SK-N-SH treated with all-trans-retinoic acid at 6 μM for 48 hours (cell line): ENCODE measurements around the gene SEMA5A.

Experiments
- ATAC-seq: fragments of 200-7000 bp; cut with Tn5 transposase; 3 replicates; pipeline ENCODE4 v1.9.1; 2020; ENCODE audit warnings: mild to moderate bottlenecking, moderate library complexity
- ARNTL ChIP-seq: fragments of 450-650 bp; formaldehyde crosslinking; IDR thresholded peaks from 2 replicates; pipeline ENCODE4 v1.5.0; 2020; ENCODE audit warnings: low read depth, mild to moderate bottlenecking, moderate library complexity, borderline replicate concordance
- CSDC2 ChIP-seq: fragments of 250-450 bp; sonication (Bioruptor Pico); IDR thresholded peaks from 2 replicates; pipeline ENCODE4 v1.5.0; 2020; ENCODE audit warnings: mild to moderate bottlenecking, moderate library complexity
- ESRRG ChIP-seq: fragments of 250-450 bp; sonication (Bioruptor Pico); IDR thresholded peaks from 2 replicates; pipeline ENCODE4 v1.6.1; 2021; ENCODE audit warnings: mild to moderate bottlenecking
- GLIS3 ChIP-seq: fragments of 250-450 bp; sonication (Bioruptor Pico); IDR thresholded peaks from 2 replicates; pipeline ENCODE4 v1.5.0; 2020; ENCODE audit warnings: mild to moderate bottlenecking, moderate library complexity
- ISL1 ChIP-seq: fragments of 250-450 bp; sonication (Bioruptor Pico); IDR thresholded peaks from 2 replicates; pipeline ENCODE4 v2.1.2; 2022; ENCODE audit warnings: mild to moderate bottlenecking, moderate library complexity
- OSR1 ChIP-seq: fragments of 250-450 bp; sonication (Bioruptor Pico); IDR thresholded peaks from 2 replicates; pipeline ENCODE4 v1.8.0; 2022; ENCODE audit warnings: moderate library complexity, mild to moderate bottlenecking, inconsistent platforms
- PPARA ChIP-seq: fragments of 250-450 bp; sonication (Bioruptor Pico); IDR thresholded peaks from 2 replicates; pipeline ENCODE4 v1.5.0; 2020; ENCODE audit warnings: mild to moderate bottlenecking, borderline replicate concordance
- SNAI2 ChIP-seq: fragments of 250-450 bp; sonication (Bioruptor Pico); IDR thresholded peaks from 2 replicates; pipeline ENCODE4 v1.5.0; 2020; ENCODE audit warnings: mild to moderate bottlenecking, moderate library complexity
- TCF4 ChIP-seq: fragments of 250-450 bp; sonication (Bioruptor Pico); IDR thresholded peaks from 2 replicates; pipeline ENCODE4 v1.8.0; 2021; ENCODE audit warnings: mild to moderate bottlenecking, moderate library complexity, borderline replicate concordance
- TOX ChIP-seq: fragments of 250-450 bp; sonication (Bioruptor Pico); IDR thresholded peaks from 2 replicates; pipeline ENCODE4 v1.8.0; 2021; ENCODE audit warnings: mild to moderate bottlenecking, moderate library complexity, borderline replicate concordance
- ZC3H10 ChIP-seq: fragments of 250-450 bp; sonication (Bioruptor Pico); IDR thresholded peaks from 2 replicates; pipeline ENCODE4 v1.5.1; 2021; ENCODE audit warnings: mild to moderate bottlenecking, moderate library complexity
- ZFP3 ChIP-seq: fragments of 250-450 bp; sonication (Bioruptor Pico); IDR thresholded peaks from 2 replicates; pipeline ENCODE4 v1.5.0; 2020; ENCODE audit warnings: mild to moderate bottlenecking, moderate library complexity
- ZFP30 ChIP-seq: fragments of 450-650 bp; formaldehyde crosslinking; IDR thresholded peaks from 2 replicates; pipeline ENCODE4 v1.5.0; 2022; ENCODE audit warnings: mild to moderate bottlenecking, moderate library complexity
- ZNF565 ChIP-seq: fragments of 450-650 bp; formaldehyde crosslinking; conservative IDR thresholded peaks from 2 replicates; pipeline ENCODE4 v1.5.0; 2020; ENCODE audit warnings: low read depth, mild to moderate bottlenecking, moderate library complexity
- ZNF8 ChIP-seq: fragments of 450-650 bp; formaldehyde crosslinking; IDR thresholded peaks from 2 replicates; pipeline ENCODE4 v1.5.0; 2020; ENCODE audit warnings: mild to moderate bottlenecking, moderate library complexity
- TF ChIP-seq, protein P1 (sequence below): fragments of 250-450 bp; sonication (Bioruptor Pico); IDR thresholded peaks from 2 replicates; pipeline ENCODE4 v1.5.0; 2020; ENCODE audit warnings: mild to moderate bottlenecking, moderate library complexity
- TF ChIP-seq, protein P2 (sequence below): fragments of 250-450 bp; sonication (Bioruptor Pico); IDR thresholded peaks from 2 replicates; pipeline ENCODE4 v1.8.0; 2020; ENCODE audit warnings: mild to moderate bottlenecking, moderate library complexity, borderline replicate concordance
- TF ChIP-seq, protein P3 (sequence below): fragments of 250-450 bp; sonication (Bioruptor Pico); IDR thresholded peaks from 2 replicates; pipeline ENCODE4 v1.8.0; 2021; ENCODE audit warnings: low read depth, mild to moderate bottlenecking, moderate library complexity, borderline replicate concordance
- TF ChIP-seq, protein P4 (sequence below): fragments of 250-450 bp; sonication (Bioruptor Pico); IDR thresholded peaks from 2 replicates; pipeline ENCODE4 v1.5.1; 2020; ENCODE audit warnings: low read depth, mild to moderate bottlenecking, moderate library complexity

Gene SEMA5A

DNA sequence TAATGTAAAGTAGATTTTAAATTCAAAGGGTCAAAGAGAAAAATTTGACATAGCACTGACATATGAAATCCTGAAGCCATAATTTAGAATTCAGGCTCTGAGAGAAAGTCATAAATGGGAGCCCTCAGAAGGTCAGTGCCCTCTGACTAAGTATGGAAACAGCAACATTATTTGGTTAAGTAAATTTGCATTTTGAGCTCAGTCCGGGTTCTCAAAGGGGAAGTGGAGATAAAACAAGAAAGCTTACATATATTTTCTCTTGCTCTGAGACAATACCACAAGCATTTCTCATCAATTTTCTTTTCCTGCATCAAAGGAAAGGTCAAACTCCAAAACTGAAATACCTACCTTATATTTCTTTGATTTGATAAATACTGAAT lies 348.0 kb downstream of the SEMA5A start:
- ATAC-seq, result no peak
- TF ChIP-seq OSR1, result no peak
- no peak for TF ChIP-seq ESRRG (CRISPR knock-in tag)

DNA sequence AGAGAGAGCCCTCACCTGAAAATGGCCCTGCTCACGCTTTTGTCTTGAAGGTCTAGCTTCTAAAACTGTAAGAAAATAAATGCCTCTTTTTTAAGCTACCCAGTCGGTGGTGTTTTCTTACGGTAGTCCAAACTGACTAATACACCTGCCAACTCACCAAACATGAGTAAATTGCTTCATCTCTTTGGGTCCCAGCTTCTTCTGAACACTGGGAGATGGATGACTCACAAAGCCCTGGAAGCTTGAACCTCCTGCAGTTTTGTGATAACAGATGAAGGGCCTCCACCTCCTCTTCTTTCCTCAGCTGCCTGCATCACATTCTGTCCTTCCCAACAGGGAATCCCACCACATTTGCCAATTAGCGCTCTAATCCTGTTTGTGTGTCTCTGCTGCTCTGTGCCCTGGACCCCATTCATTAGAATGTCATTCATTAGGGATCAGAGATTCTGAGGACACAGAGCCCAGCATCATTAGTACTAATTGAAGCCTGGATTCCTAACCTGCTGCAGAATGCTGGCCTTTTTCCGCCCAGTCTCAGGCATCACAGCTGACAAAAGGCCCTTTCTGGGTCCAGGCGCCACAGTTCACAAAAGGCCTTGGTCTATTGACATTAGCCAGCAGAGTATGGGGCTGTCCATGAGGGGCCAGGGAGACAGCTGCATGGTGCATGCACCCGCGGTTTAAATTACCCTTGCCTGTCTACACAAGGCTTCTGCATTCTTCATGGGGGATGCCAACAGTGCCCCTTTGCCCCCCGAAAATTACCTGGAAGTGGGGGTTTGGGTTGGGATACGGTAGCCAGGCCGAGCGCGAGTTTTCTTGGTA lies 349.3 kb downstream of the SEMA5A start:
- no peak for ATAC-seq
- TF ChIP-seq, protein P1, sequence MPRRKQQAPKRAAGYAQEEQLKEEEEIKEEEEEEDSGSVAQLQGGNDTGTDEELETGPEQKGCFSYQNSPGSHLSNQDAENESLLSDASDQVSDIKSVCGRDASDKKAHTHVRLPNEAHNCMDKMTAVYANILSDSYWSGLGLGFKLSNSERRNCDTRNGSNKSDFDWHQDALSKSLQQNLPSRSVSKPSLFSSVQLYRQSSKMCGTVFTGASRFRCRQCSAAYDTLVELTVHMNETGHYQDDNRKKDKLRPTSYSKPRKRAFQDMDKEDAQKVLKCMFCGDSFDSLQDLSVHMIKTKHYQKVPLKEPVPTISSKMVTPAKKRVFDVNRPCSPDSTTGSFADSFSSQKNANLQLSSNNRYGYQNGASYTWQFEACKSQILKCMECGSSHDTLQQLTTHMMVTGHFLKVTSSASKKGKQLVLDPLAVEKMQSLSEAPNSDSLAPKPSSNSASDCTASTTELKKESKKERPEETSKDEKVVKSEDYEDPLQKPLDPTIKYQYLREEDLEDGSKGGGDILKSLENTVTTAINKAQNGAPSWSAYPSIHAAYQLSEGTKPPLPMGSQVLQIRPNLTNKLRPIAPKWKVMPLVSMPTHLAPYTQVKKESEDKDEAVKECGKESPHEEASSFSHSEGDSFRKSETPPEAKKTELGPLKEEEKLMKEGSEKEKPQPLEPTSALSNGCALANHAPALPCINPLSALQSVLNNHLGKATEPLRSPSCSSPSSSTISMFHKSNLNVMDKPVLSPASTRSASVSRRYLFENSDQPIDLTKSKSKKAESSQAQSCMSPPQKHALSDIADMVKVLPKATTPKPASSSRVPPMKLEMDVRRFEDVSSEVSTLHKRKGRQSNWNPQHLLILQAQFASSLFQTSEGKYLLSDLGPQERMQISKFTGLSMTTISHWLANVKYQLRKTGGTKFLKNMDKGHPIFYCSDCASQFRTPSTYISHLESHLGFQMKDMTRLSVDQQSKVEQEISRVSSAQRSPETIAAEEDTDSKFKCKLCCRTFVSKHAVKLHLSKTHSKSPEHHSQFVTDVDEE (CRISPR knock-in tag), result no peak
- TF ChIP-seq ZNF8 (CRISPR knock-in tag) (no peak), PPARA (CRISPR knock-in tag) (no peak), ARNTL (no peak), ZC3H10 (CRISPR knock-in tag) (no peak), ZFP3 (CRISPR knock-in tag) (no peak), ISL1 (CRISPR knock-in tag) (no peak), GLIS3 (CRISPR knock-in tag) (no peak), ESRRG (CRISPR knock-in tag) (no peak)
- TF ChIP-seq, protein P2, sequence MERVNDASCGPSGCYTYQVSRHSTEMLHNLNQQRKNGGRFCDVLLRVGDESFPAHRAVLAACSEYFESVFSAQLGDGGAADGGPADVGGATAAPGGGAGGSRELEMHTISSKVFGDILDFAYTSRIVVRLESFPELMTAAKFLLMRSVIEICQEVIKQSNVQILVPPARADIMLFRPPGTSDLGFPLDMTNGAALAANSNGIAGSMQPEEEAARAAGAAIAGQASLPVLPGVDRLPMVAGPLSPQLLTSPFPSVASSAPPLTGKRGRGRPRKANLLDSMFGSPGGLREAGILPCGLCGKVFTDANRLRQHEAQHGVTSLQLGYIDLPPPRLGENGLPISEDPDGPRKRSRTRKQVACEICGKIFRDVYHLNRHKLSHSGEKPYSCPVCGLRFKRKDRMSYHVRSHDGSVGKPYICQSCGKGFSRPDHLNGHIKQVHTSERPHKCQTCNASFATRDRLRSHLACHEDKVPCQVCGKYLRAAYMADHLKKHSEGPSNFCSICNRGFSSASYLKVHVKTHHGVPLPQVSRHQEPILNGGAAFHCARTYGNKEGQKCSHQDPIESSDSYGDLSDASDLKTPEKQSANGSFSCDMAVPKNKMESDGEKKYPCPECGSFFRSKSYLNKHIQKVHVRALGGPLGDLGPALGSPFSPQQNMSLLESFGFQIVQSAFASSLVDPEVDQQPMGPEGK (CRISPR knock-in tag), result no peak
- TF ChIP-seq, protein P3, sequence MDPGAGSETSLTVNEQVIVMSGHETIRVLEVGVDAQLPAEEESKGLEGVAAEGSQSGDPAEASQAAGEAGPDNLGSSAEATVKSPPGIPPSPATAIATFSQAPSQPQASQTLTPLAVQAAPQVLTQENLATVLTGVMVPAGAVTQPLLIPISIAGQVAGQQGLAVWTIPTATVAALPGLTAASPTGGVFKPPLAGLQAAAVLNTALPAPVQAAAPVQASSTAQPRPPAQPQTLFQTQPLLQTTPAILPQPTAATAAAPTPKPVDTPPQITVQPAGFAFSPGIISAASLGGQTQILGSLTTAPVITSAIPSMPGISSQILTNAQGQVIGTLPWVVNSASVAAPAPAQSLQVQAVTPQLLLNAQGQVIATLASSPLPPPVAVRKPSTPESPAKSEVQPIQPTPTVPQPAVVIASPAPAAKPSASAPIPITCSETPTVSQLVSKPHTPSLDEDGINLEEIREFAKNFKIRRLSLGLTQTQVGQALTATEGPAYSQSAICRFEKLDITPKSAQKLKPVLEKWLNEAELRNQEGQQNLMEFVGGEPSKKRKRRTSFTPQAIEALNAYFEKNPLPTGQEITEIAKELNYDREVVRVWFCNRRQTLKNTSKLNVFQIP (CRISPR knock-in tag), result no peak
- TF ChIP-seq, all 23 proteins: peak for 0

DNA sequence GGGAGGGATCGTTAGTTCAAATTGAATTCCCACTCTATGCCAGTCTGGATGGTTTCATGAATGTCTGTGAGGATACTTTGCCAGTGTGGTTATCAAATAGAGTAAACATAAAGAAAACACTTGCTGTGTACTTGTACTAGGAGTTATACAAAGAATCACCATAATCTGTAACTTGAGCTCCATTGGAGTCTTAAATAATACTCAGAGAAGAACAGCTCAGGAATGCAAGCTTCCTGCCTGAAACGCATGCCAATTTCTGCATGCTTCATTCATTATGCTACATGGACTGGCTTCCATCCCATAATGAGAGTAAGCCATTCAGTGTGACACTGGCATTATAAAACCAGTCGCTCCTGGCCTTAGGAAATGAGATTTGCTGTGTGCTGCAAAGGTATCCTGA lies 351.4 kb downstream of the SEMA5A start:
- ATAC-seq, result peak; percentile 94
- TF ChIP-seq OSR1 (no peak), ISL1 (CRISPR knock-in tag) (peak; percentile 27; the same call in 1 of the 2 replicates), TCF4 (0 out of 2 replicates have a peak, but pooled peaks have one; percentile 22)

DNA sequence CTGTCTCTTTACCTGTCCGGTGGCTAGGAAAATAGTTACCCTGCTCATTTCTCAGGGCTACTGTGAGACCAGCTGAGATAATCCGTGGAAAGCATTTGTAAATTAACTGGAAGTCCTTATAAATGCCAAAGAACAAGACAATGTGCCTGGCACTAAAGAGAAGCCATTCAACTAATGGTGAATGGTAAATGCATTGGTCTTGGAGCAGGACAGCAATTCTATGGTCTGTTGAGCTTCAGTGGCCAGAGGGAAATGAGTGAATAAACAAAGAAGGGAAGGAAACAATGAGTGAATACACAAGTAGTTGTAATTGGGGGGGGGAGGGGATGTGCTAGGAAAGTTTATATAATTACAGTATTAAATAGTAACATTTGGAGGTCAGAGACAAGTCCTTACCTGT lies 353.6 kb downstream of the SEMA5A start:
- no peak for ATAC-seq
- TF ChIP-seq TCF4 (no peak), ZNF565 (no peak), ZFP3 (CRISPR knock-in tag) (no peak), PPARA (CRISPR knock-in tag) (no peak)
- TF ChIP-seq, protein P2 (CRISPR knock-in tag), result no peak

DNA sequence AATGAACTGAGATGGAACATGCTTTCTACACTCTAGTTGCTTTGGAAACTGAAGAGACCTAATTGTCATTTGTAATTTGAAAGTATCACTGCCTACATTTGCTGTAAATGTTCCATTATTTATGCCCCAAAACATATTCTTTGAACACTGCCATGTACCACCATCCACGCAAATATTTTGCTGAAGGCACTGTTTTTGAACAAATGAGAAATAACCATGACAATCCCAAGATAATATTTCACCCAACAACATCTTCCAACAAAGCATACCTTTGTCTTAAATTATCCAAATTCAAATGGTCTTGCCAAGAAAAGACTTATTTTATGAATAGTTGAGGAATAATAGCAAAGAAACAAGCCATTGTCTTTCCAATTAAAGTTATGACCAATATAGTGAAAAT lies 356.2 kb downstream of the SEMA5A start:
- no peak for ATAC-seq
- TF ChIP-seq, protein P4, sequence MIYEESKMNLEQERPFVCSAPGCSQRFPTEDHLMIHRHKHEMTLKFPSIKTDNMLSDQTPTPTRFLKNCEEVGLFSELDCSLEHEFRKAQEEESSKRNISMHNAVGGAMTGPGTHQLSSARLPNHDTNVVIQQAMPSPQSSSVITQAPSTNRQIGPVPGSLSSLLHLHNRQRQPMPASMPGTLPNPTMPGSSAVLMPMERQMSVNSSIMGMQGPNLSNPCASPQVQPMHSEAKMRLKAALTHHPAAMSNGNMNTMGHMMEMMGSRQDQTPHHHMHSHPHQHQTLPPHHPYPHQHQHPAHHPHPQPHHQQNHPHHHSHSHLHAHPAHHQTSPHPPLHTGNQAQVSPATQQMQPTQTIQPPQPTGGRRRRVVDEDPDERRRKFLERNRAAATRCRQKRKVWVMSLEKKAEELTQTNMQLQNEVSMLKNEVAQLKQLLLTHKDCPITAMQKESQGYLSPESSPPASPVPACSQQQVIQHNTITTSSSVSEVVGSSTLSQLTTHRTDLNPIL (CRISPR knock-in tag), result no peak
- TF ChIP-seq ZFP30 (CRISPR knock-in tag) (no peak), ISL1 (CRISPR knock-in tag) (no peak), CSDC2 (CRISPR knock-in tag) (no peak), ZNF565 (no peak), TCF4 (no peak), ZNF8 (CRISPR knock-in tag) (no peak), OSR1 (no peak), TOX (CRISPR knock-in tag) (no peak), SNAI2 (CRISPR knock-in tag) (no peak)
- TF ChIP-seq, protein P3 (CRISPR knock-in tag), result no peak
